Epithelial cell of esophagus (primary cell): ENCODE results near the gene SLIT3.

Experiments
- DNase-seq: peaks from one replicate; pipeline ENCODE4 v3.0.0; 2010; ENCODE audit warnings: low read depth
- H3K4me3 ChIP-seq: 2 replicates; pipeline ENCODE4 v1.5.1; 2011; ENCODE audit warnings: mild to moderate bottlenecking, low read length, control low read depth
- TF ChIP-seq, protein P1 (sequence below): IDR thresholded peaks from 2 replicates; pipeline ENCODE4 v1.5.1; 2011; ENCODE audit warnings: low read depth, mild to moderate bottlenecking, low read length, control low read depth, inconsistent platforms; ENCODE audit not compliant: insufficient read depth; ENCODE audit errors: missing control alignments

SLIT3 gene

DNA sequence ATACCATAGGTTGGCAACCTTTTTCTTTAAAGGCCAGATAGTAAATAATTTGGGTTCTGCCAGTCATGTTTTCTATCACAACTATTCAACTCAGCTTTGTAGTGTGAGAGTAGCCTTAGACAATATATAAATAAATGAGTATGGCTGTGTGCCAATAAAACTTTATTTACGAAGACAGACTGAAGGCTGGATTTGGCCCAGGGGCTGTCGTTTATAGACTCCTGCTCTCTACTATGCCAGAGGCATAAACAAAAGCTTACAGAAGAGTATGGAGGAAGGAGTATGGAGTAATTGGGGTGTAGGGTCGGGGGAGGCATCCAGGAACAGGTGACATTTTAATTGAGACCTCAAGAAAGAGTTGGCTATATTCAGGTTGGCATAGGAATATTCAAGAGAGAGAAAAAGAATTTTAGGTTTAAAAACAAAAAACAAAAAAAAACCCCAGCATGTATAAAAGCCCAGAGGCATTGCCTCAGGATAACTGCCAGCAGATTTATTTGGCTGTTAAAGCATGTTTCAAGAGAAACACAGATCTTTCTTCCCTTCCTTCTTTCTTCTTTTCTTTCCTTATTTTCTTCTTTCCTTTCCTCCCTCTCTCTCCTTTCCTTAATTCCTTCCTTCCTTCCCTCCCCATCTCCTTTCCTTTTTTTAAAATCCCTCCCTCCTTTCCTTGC lies 39.9 kb downstream of the SLIT3 start:
- TF ChIP-seq, protein P1, sequence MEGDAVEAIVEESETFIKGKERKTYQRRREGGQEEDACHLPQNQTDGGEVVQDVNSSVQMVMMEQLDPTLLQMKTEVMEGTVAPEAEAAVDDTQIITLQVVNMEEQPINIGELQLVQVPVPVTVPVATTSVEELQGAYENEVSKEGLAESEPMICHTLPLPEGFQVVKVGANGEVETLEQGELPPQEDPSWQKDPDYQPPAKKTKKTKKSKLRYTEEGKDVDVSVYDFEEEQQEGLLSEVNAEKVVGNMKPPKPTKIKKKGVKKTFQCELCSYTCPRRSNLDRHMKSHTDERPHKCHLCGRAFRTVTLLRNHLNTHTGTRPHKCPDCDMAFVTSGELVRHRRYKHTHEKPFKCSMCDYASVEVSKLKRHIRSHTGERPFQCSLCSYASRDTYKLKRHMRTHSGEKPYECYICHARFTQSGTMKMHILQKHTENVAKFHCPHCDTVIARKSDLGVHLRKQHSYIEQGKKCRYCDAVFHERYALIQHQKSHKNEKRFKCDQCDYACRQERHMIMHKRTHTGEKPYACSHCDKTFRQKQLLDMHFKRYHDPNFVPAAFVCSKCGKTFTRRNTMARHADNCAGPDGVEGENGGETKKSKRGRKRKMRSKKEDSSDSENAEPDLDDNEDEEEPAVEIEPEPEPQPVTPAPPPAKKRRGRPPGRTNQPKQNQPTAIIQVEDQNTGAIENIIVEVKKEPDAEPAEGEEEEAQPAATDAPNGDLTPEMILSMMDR, result no peak
- H3K4me3 ChIP-seq, result no peak overlapping the region
- DNase-seq, result no peak

DNA sequence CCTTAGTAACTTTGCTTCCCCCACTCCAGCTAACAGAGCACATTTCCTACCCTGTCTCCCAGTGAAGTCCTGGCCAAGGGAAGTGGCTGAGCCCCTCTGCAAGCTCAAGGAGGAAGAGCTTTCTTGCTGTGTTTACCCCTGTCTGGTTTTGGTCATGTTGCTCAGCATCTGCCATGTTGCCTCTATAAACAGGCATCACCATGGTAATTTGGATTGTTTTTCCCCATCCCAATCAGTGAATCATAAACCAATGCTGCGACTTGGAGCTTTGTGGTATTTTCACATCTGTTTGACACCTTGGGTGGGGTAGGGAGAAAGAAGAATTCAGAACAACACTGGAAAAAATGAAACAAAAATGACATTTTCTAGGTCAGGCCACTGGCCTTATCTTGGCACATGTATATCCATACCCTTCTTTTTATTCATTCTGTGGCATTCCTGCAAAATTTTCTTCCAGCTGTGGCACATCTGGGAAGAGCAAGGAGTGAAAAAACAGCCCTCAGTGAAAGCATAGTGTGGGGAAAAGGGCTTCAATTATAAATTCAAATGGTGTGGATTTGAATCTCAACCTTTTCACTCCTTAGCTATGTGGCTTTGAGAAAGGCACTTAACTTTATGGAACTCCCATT lies 42.5 kb downstream of the SLIT3 start:
- H3K4me3 ChIP-seq, result no peak overlapping the region
- DNase-seq, result no peak
- TF ChIP-seq, protein P1, result no peak

DNA sequence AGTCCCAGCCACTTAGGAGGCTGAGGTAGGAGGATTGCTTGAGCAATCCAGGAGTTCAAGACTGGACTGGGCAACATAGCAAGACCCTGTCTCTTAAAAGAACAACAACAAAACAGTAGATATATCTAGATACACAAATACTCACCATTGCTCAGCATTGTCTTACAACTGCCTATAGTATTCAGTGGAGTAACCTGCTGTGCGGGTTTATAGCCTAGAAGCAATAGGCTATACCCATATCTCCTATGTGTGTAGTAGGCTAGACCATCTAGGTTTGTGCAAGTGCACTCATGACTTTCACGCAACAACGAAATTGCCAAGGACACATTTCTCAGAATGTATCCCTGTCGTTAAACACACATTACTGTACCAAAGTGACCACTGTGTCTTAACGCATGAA lies 44.7 kb downstream of the SLIT3 start:
- H3K4me3 ChIP-seq, result no peak overlapping the region
- DNase-seq, result no peak
- TF ChIP-seq, protein P1, result no peak

DNA sequence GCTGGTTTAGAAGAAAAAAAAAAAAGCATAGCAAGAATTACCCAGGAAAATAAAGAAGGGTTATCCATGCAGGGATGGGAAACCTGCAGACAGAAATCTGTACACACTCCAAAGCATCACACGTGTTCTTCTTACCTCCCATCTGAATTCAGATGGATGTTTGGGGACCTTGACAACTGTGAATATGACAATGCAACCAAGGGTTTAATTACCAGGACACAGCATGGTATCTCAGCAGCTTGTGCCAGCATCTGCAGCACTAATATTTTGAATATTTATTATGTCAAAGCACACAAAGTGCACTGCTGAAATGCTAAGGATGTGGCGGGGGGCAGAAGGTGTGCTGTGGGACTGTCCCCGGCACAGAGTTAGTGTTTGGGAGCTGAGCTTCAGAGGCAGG lies 47.9 kb downstream of the SLIT3 start:
- no peak overlapping the region for H3K4me3 ChIP-seq
- TF ChIP-seq, protein P1, result no peak
- no peak for DNase-seq

DNA sequence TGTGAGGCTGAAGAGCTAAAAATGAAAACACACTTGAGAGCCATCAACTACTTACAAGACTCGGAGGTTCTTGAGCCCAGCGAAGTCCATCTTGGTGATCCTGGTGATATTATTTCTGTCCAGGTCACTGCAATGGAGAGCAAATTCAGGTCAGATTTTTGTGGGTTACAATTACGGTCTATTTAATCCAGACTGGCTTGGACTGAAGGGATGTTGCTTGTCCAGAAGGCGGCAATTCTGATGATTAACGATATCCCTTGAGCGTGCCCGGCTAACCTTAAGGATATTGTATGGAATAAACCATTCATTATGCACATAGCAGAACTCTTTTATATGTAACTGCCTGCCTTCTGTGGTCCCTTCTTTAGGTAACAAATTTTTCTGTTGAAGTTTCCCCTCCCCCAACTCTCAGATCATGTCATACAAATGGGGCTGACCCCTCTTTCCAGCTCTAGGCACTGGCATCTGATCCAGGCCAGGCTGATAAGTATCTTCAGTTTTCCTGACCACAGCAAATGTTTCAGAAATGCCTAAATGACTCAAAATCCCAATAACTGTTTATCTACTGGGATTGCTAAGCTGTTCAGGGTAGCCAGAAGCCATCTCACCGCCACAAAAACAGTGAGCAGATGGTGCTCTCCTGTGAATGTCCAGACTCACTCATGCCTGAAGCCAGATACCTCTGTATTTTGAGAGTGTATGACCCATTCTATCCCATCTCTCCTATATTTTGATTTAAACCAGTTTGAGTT lies 49.4 kb downstream of the SLIT3 start:
- no peak for DNase-seq
- H3K4me3 ChIP-seq, result no peak overlapping the region
- TF ChIP-seq, protein P1, result no peak

DNA sequence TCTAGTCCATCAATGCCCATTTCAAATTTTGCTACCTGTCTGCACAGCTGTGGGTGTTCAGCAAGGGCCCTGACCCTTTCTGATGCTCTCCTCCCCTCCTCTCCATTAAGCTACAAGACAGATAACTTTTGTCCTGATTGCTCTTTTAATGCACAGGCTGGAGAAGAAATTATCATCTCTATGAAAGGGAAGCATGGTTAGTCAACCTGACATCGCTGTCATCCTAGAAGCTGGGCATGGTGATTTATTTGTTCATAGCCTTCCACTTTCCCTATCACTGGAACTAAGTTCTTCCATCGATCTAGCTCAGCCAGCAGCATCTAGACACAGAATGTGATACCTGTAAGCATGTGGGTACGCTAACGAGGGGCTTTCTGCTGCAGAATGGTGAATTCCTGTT lies 50.1 kb downstream of the SLIT3 start:
- TF ChIP-seq, protein P1, result no peak
- no peak overlapping the region for H3K4me3 ChIP-seq

More for the DNA sequence above, 50.1 kb downstream of the SLIT3 start:
- DNase-seq, result no peak
